Natural killer cell (primary cell): ENCODE data around the gene CHTOP. TPM values are rescaled to one million over a fixed set of nuclear protein-coding genes. Genes with fewer than 3 reads are reported as not detected.

ENCODE experiments used
- ATAC-seq, 3 donors: fragments of 150-1000 bp in 2 of 3; fragments of 200-7000 bp in 1 of 3; cut with Tn5 transposase; 1 replicate in 1 of 3; 2 replicates in 2 of 3; pipeline ENCODE4 v1.10.0; 2021; ENCODE audit warnings: mild to moderate bottlenecking in 2 of 3, moderate library complexity in 2 of 3
- DNase-seq, 2 donors: peaks; one replicate each; pipeline versions ENCODE4 v3.0.0 to v3.0.0-alpha.2; 2013 to 2021; ENCODE audit warnings: mixed read lengths in 1 of 2
- H3K27ac ChIP-seq: one replicate; pipeline ENCODE4 v1.5.1; 2013; ENCODE audit warnings: mild to moderate bottlenecking, low read length
- H3K27me3 ChIP-seq: one replicate; pipeline ENCODE4 v1.6.1; 2013; ENCODE audit warnings: low read length; ENCODE audit not compliant: control insufficient read depth, insufficient read depth
- H3K36me3 ChIP-seq: one replicate; pipeline ENCODE4 v1.6.1; 2013; ENCODE audit warnings: low read length; ENCODE audit not compliant: control insufficient read depth, insufficient read depth
- H3K4me1 ChIP-seq: one replicate; pipeline ENCODE4 v1.6.1; 2013; ENCODE audit warnings: low read length; ENCODE audit not compliant: control insufficient read depth, insufficient read depth
- H3K4me3 ChIP-seq: one replicate; pipeline ENCODE4 v1.5.1; 2013; ENCODE audit warnings: low read length
- H3K9me3 ChIP-seq: one replicate; pipeline ENCODE4 v1.6.1; 2013; ENCODE audit warnings: low read length; ENCODE audit not compliant: control insufficient read depth, insufficient read depth
- H3K27ac Mint-ChIP-seq, 2 donors: one replicate each; pipeline ENCODE4 v1.8.0; 2022; ENCODE audit warnings: mild to moderate bottlenecking in 2 of 2, mixed read lengths in 2 of 2, moderate library complexity in 1 of 2
- H3K27me3 Mint-ChIP-seq, 2 donors: one replicate each; pipeline ENCODE4 v1.8.0; 2022; ENCODE audit warnings: low read depth in 2 of 2, mixed read lengths in 2 of 2
- H3K36me3 Mint-ChIP-seq: one replicate; pipeline ENCODE4 v1.8.0; 2022; ENCODE audit warnings: mixed read lengths
- H3K4me1 Mint-ChIP-seq, 2 donors: one replicate each; pipeline ENCODE4 v1.8.0; 2022; ENCODE audit warnings: mixed read lengths in 2 of 2
- H3K4me3 Mint-ChIP-seq: one replicate; pipeline ENCODE4 v1.8.0; 2022; ENCODE audit warnings: mild to moderate bottlenecking, moderate library complexity, mixed read lengths
- H3K9me3 Mint-ChIP-seq, 2 donors: one replicate each; pipeline ENCODE4 v1.8.0; 2022; ENCODE audit warnings: mixed read lengths in 2 of 2
- CTCF ChIP-seq: fragments of 200-600 bp; IDR thresholded peaks from one replicate; pipeline ENCODE4 v1.8.0; 2022; ENCODE audit warnings: antibody characterized with exemption
- WGBS: methylation state at CpG from one replicate; pipeline ENCODE4 v1.1.7; 2013; ENCODE audit warnings: missing lambda C conversion rate; ENCODE audit not compliant: insufficient coverage; 5-methylcytosine and 5-hydroxymethylcytosine counted together
- intact Hi-C: fragments of 100-400 bp; cut with micrococcal nuclease; formaldehyde crosslinking; loops from one replicate; pipeline ENCODE4 v1.14.2; 2022
- total RNA-seq, 4 donors: library from RNA; stranded (reverse); fragments of 120-200 nt in 1 of 4; gene quantifications; one replicate each; pipeline versions ENCODE4 v1.2.3 to v1.2.4, GENCODE V29; 2013 to 2022

CHTOP gene
- total RNA-seq, 3 donors from 2014 or later (not counting 1 experiment from before 2014, with no cell fraction given): 94.7 to 110 (median 106) TPM

- H3K4me1 Mint-ChIP-seq: peaks cover 53 to 60% of the 10 kb centered on the region in 2 donors
These were observed 9.2 kb downstream of the CHTOP start for GRCh38 chr1:153643100-153643499.

GRCh38 chr1:153643816-153644215 lies 9.9 kb downstream of the CHTOP start:
- peaks cover 44% of the 10 kb centered on the region for H3K36me3 Mint-ChIP-seq
- intact Hi-C loops: no loop called here

More at GRCh38 chr1:153643100-153643499, 9.2 kb downstream of the CHTOP start:
- TF ChIP-seq CTCF: no peak
- H3K4me3 Mint-ChIP-seq: no peak overlapping the region
- Histone ChIP-seq H3K27ac (no peak overlapping the region), H3K27me3 (no peaks in the 10 kb centered on the region), H3K9me3 (no peaks in the 10 kb centered on the region), H3K36me3 (peaks cover 80% of the 10 kb centered on the region), H3K4me3 (no peak overlapping the region), H3K4me1 (peaks cover 15% of the 10 kb centered on the region)
- no peaks in the 10 kb centered on the region for H3K9me3 Mint-ChIP-seq
- ATAC-seq (no peak), DNase-seq (no peak)
- intact Hi-C loops: no loop called here
- H3K27me3 Mint-ChIP-seq: no peaks in the 10 kb centered on the region
- 97% methylated on average over 8 of the region's 11 CpGs for WGBS
- H3K36me3 Mint-ChIP-seq: peaks cover 46% of the 10 kb centered on the region
- peak overlapping the region; percentile 75 to 82 for H3K27ac Mint-ChIP-seq

GRCh38 chr1:153646672-153647345 lies 12.9 kb downstream of the CHTOP start:
- no peak for TF ChIP-seq CTCF
- Mint-ChIP-seq H3K27me3 (no peaks in the 10 kb centered on the region), H3K36me3 (peaks cover 35% of the 10 kb centered on the region), H3K27ac (peak overlapping the region; percentile 82), H3K4me3 (peak overlapping the region; percentile 46), H3K4me1 (peaks cover 46 to 64% of the 10 kb centered on the region in 2 donors), H3K9me3 (no peaks in the 10 kb centered on the region)
- 71% methylated on average over 4 of the region's 5 CpGs for WGBS
- peaks cover 44% of the 10 kb centered on the region for H3K36me3 ChIP-seq
- no peaks in the 10 kb centered on the region for H3K9me3 ChIP-seq
- no peak overlapping the region for H3K4me3 ChIP-seq
- ATAC-seq (peak in 1 of 3 donors; percentile 38), DNase-seq (no peak)
- H3K27me3 ChIP-seq: no peaks in the 10 kb centered on the region
- peaks cover 15% of the 10 kb centered on the region for H3K4me1 ChIP-seq
- intact Hi-C loops: no loop called here
- no peak overlapping the region for H3K27ac ChIP-seq

More at GRCh38 chr1:153643816-153644215, 9.9 kb downstream of the CHTOP start:
- Histone ChIP-seq H3K27ac (no peak overlapping the region), H3K36me3 (peaks cover 73% of the 10 kb centered on the region), H3K4me3 (no peak overlapping the region), H3K9me3 (no peaks in the 10 kb centered on the region), H3K27me3 (no peaks in the 10 kb centered on the region), H3K4me1 (peaks cover 15% of the 10 kb centered on the region)
- no peak for ATAC-seq
- no peaks in the 10 kb centered on the region for H3K9me3 Mint-ChIP-seq
- TF ChIP-seq CTCF: no peak
- no peaks in the 10 kb centered on the region for H3K27me3 Mint-ChIP-seq
- no peak for DNase-seq
- H3K27ac Mint-ChIP-seq: peak overlapping the region; percentile 75 to 82
- H3K4me1 Mint-ChIP-seq: peaks cover 53 to 60% of the 10 kb centered on the region in 2 donors
- H3K4me3 Mint-ChIP-seq: no peak overlapping the region

GRCh38 chr1:153647346-153647714 lies 13.5 kb downstream of the CHTOP start:
- Mint-ChIP-seq H3K36me3 (peaks cover 32% of the 10 kb centered on the region), H3K9me3 (no peaks in the 10 kb centered on the region), H3K4me1 (peaks cover 46 to 59% of the 10 kb centered on the region in 2 donors), H3K27me3 (no peaks in the 10 kb centered on the region), H3K4me3 (no peak overlapping the region), H3K27ac (peak overlapping the region; percentile 82)
- Histone ChIP-seq H3K4me1 (peaks cover 15% of the 10 kb centered on the region), H3K9me3 (no peaks in the 10 kb centered on the region), H3K4me3 (no peak overlapping the region), H3K27ac (no peak overlapping the region), H3K36me3 (peaks cover 39% of the 10 kb centered on the region), H3K27me3 (no peaks in the 10 kb centered on the region)
- 71% methylated on average over 2 of the region's 2 CpGs for WGBS
- TF ChIP-seq CTCF: no peak
- ATAC-seq (peak in 1 of 3 donors; percentile 28), DNase-seq (no peak)
- intact Hi-C loops: no loop called here
